Measurements from ENCODE around the gene HMGCR. TPM values are rescaled to one million over a fixed set of nuclear protein-coding genes. Genes with fewer than 3 reads are reported as not detected.

Gene HMGCR
- total and polyA plus RNA-seq, 7 donors: 9.7 to 61.9 (median 10.8) TPM

GRCh38 chr5:75395277-75395676 lies 58.3 kb downstream of the HMGCR start:
- no peak overlapping the region for H3K27ac ChIP-seq
- no peak for DNase-seq
- H3K4me3 ChIP-seq: no peak overlapping the region
- H3K36me3 ChIP-seq: peaks cover 0 to 40% (median 5%) of the 10 kb centered on the region in 4 donors
- TF ChIP-seq POLR2AphosphoS5 (IDR thresholded peaks at IDR 0.05) (no peak), EP300 (IDR thresholded peaks at IDR 0.05) (no peak), POLR2A (IDR thresholded peaks at IDR 0.05) (no peak), CTCF (IDR thresholded peaks at IDR 0.05) (no peak)
- no peaks in the 10 kb centered on the region for H3K27me3 ChIP-seq
- no peaks in the 10 kb centered on the region for H3K4me1 ChIP-seq
- 90 to 99% methylated on average over 3 of the region's 3 CpGs for whole genome bisulfite sequencing, 2 donors
- intact Hi-C loops (cut with DNase I): no loop called here
- no peaks in the 10 kb centered on the region for H3K9me3 ChIP-seq

GRCh38 chr5:75405296-75405695 lies 68.3 kb downstream of the HMGCR start:
- intact Hi-C loops (cut with DNase I): no loop called here
- H3K27ac ChIP-seq: no peak overlapping the region
- H3K27me3 ChIP-seq: no peaks in the 10 kb centered on the region
- H3K4me1 ChIP-seq: no peaks in the 10 kb centered on the region
- no peaks in the 10 kb centered on the region for H3K9me3 ChIP-seq
- DNase-seq: no peak
- no peak overlapping the region for H3K4me3 ChIP-seq
- WGBS, 2 donors: 53 to 74% methylated on average over 3 of the region's 3 CpGs
- H3K36me3 ChIP-seq: peaks cover 0 to 49% (median 5%) of the 10 kb centered on the region in 4 donors
- TF ChIP-seq CTCF (IDR thresholded peaks at IDR 0.05) (no peak), POLR2A (IDR thresholded peaks at IDR 0.05) (no peak), EP300 (IDR thresholded peaks at IDR 0.05) (no peak), POLR2AphosphoS5 (IDR thresholded peaks at IDR 0.05) (no peak)

Other genes starting within 250 kb of the HMGCR start
- gene ANKRD31, start 100.3 kb upstream of the HMGCR start, total RNA-seq: under 1 TPM in 3 of 4 donors, not detected in 1; under 0.01 to 0.33 (median 0.28) TPM
- gene ANKRD31, start 100.3 kb upstream of the HMGCR start, polyA plus RNA-seq: under 1 TPM in 1 of 3 donors, not detected in 2; 0.03 TPM
- gene CERT1, start 174.4 kb downstream of the HMGCR start, total RNA-seq: 10 to 100 TPM; 18.6 to 40.2 (median 37.9) TPM
- 10 to 100 TPM; 14.1 to 20.3 (median 14.4) TPM for gene CERT1, start 174.4 kb downstream of the HMGCR start, polyA plus RNA-seq
- 10 to 100 TPM; 35.2 to 48.5 (median 40.5) TPM for gene POLK, start 174.7 kb downstream of the HMGCR start, total RNA-seq
- gene POLK, start 174.7 kb downstream of the HMGCR start, polyA plus RNA-seq: 1 to 10 TPM; 3.9 to 5.4 (median 4.2) TPM